HepG2 (cell line): ENCODE measurements around the gene SPTAN1. TPM values are rescaled to one million over a fixed set of nuclear protein-coding genes. Genes with fewer than 3 reads are reported as not detected.

ENCODE experiments used
- ATAC-seq: fragments of 200-7000 bp; cut with Tn5 transposase; 3 replicates; pipeline ENCODE4 v1.9.1; 2020; ENCODE audit warnings: mild to moderate bottlenecking, moderate library complexity
- BruUV-seq: library from RNA; stranded (reverse); fragments of 400-500 nt; replicated peaks from 2 replicates; lab custom pipeline; 2021; lab: Mats Ljungman, UMichigan
- CTCF ChIA-PET: fragments of 300-600 bp; formaldehyde crosslinking; extraction: SDS; loops from one replicate; lab custom pipeline; 2021; ENCODE audit warnings: low total read pairs, inconsistent platforms, low intra/inter-chr PET ratio; lab: Yijun Ruan, JAX
- POLR2A ChIA-PET: fragments of 350-600 bp; sonication (Branson Sonifier 250); formaldehyde crosslinking; loops from one replicate; lab custom pipeline; 2020; ENCODE audit warnings: antibody characterized with exemption, inconsistent platforms; lab: Yijun Ruan, JAX
- DNase-seq: peaks from one replicate; pipeline ENCODE4 v3.0.0-alpha.2; 2015; ENCODE audit warnings: low spot score
- FAIRE-seq: peaks from 3 replicates; lab custom pipeline; 2011; peaks lifted over from hg19 to GRCh38; lab: Jason Lieb, UNC
- H2AFZ ChIP-seq: one replicate; pipeline ENCODE4 v1.6.1; 2011; ENCODE audit warnings: low read length, inconsistent platforms
- H3K27ac ChIP-seq: fragments of 300-600 bp; 3 replicates; pipeline ENCODE4 v1.8.0; 2011; ENCODE audit warnings: mixed run types, mild to moderate bottlenecking, mixed read lengths, low read length, inconsistent platforms; ENCODE audit not compliant: insufficient read depth; ENCODE audit errors: extremely low read length
- H3K27me3 ChIP-seq, 2 experiments: fragments of 200-600 bp in 1 of 2; 2 replicates in 1 of 2; 3 replicates in 1 of 2; pipeline versions ENCODE4 v1.6.0 to v1.8.0; 2011; ENCODE audit warnings: low read length in 2 of 2, mild to moderate bottlenecking in 2 of 2, moderate library complexity in 2 of 2, inconsistent platforms in 1 of 2; ENCODE audit not compliant: insufficient read depth in 2 of 2, control insufficient read depth in 1 of 2
- H3K36me3 ChIP-seq, 2 experiments: fragments of 200-600 bp in 1 of 2; replicated peaks in 1 of 2; 2 replicates in 1 of 2; 3 replicates in 1 of 2; pipeline versions ENCODE4 v1.5.1 to v1.8.0; 2011; ENCODE audit warnings: low read length in 2 of 2, inconsistent platforms in 1 of 2; ENCODE audit not compliant: insufficient read depth in 2 of 2, control insufficient read depth in 1 of 2
- H3K4me1 ChIP-seq: 2 replicates; pipeline ENCODE4 v1.5.1; 2012; ENCODE audit warnings: low read length, inconsistent platforms; ENCODE audit not compliant: insufficient read depth
- H3K4me2 ChIP-seq: 2 replicates; pipeline ENCODE4 v1.6.0; 2011; ENCODE audit warnings: low read depth, low read length, inconsistent platforms
- H3K4me3 ChIP-seq, 3 experiments: fragments of 200-600 bp in 1 of 3; sonication (generic), shearing (Covaris generic) in 1 of 3; replicated peaks in 1 of 3; 2 replicates each; pipeline ENCODE4 v1.5.1; 2011 to 2016; ENCODE audit warnings: low read length in 3 of 3, inconsistent platforms in 2 of 3, low read depth in 2 of 3, mild to moderate bottlenecking in 2 of 3, control low read depth in 1 of 3, mixed read lengths in 1 of 3; ENCODE audit not compliant: insufficient read depth in 1 of 3
- H3K79me2 ChIP-seq: one replicate; pipeline ENCODE4 v1.6.1; 2011; ENCODE audit warnings: low read length, inconsistent platforms; ENCODE audit not compliant: insufficient read depth
- H3K9ac ChIP-seq: 2 replicates; pipeline ENCODE4 v1.6.0; 2011; ENCODE audit warnings: mild to moderate bottlenecking, low read depth, low read length, inconsistent platforms; ENCODE audit not compliant: insufficient read depth
- H3K9me3 ChIP-seq: 2 replicates; pipeline ENCODE4 v1.5.1; 2012; ENCODE audit warnings: mild to moderate bottlenecking, low read length
- H4K20me1 ChIP-seq: 2 replicates; pipeline ENCODE4 v1.6.0; 2011; ENCODE audit warnings: inconsistent platforms, mild to moderate bottlenecking, low read length, moderate library complexity; ENCODE audit not compliant: insufficient read depth
- ARHGAP35 ChIP-seq: sonication (generic); formaldehyde crosslinking; IDR thresholded peaks from 2 replicates; pipeline ENCODE4 v1.9.0; 2022; ENCODE audit warnings: mild to moderate bottlenecking, inconsistent platforms, moderate library complexity, missing genetic modification reagents, borderline replicate concordance
- CC2D1A ChIP-seq: sonication (generic); formaldehyde crosslinking; IDR thresholded peaks from 2 replicates; pipeline ENCODE4 v1.8.1; 2023; ENCODE audit warnings: mild to moderate bottlenecking, missing genetic modification reagents
- CREBL2 ChIP-seq: sonication (generic); formaldehyde crosslinking; IDR thresholded peaks from 2 replicates; pipeline ENCODE4 v1.8.1; 2023; ENCODE audit warnings: missing genetic modification reagents, mild to moderate bottlenecking, borderline replicate concordance
- HMGXB4 ChIP-seq, 2 experiments: sonication (generic) in 1 of 2; formaldehyde crosslinking in 1 of 2; IDR thresholded peaks; 2 replicates each; pipeline versions ENCODE4 v1.4.0 to v1.6.1; 2018 to 2020; ENCODE audit warnings: missing genetic modification reagents in 2 of 2, borderline replicate concordance in 1 of 2, low read depth in 1 of 2, mild to moderate bottlenecking in 1 of 2, missing biosample characterization in 1 of 2
- LBX2 ChIP-seq: sonication (generic); formaldehyde crosslinking; IDR thresholded peaks from 2 replicates; pipeline ENCODE4 v1.5.0; 2020; ENCODE audit warnings: missing genetic modification reagents, mild to moderate bottlenecking, borderline replicate concordance
- MAFG ChIP-seq: sonication (generic); formaldehyde crosslinking; IDR thresholded peaks from 2 replicates; pipeline ENCODE4 v1.5.1; 2020; ENCODE audit warnings: mild to moderate bottlenecking, missing genetic modification reagents
- MTA1 ChIP-seq: sonication (generic); formaldehyde crosslinking; IDR thresholded peaks from 2 replicates; pipeline ENCODE4 v1.4.0; 2020; ENCODE audit warnings: missing genetic modification reagents, mild to moderate bottlenecking, borderline replicate concordance
- PLRG1 ChIP-seq: fragments of 450-650 bp; conservative IDR thresholded peaks from 2 replicates; pipeline ENCODE4 v1.6.1; 2016
- ZXDC ChIP-seq: sonication (generic); formaldehyde crosslinking; IDR thresholded peaks from 2 replicates; pipeline ENCODE4 v1.5.0; 2020; ENCODE audit warnings: mild to moderate bottlenecking, missing genetic modification reagents
- WGBS: methylation state at CpG from one replicate; pipeline ENCODE4 v1.1.6; 2017; ENCODE audit warnings: low lambda C conversion rate; 5-methylcytosine and 5-hydroxymethylcytosine counted together
- in situ Hi-C: cut with HindIII; loops from 2 replicates; pipeline ENCODE4 v1.10.0; 2017; ENCODE audit warnings: low pct_unique_long_range_greater_than_20kb; ENCODE audit not compliant: extremely low pct_ligation_motif_present
- intact Hi-C: fragments of 100-400 bp; cut with micrococcal nuclease; formaldehyde crosslinking; loops from one replicate; pipeline ENCODE4 v1.10.0; 2022; ENCODE audit not compliant: unreplicated experiment
- polyA plus RNA-seq, 8 experiments: library from polyadenylated mRNA; depleted of rRNA in 3 of 8; stranded (reverse) in 7 of 8; unstranded in 1 of 8; fragments of >200 nt; fragmentation: Illumina TruSeq in 4 of 8; extraction: Trizol in 4 of 8; gene quantifications; 2 replicates each; pipeline versions ENCODE4 v1.2.1 to v1.2.3, GENCODE V29; 2011 to 2016; ENCODE audit warnings: low read depth in 4 of 8, missing spikeins in 1 of 8, mixed read lengths in 1 of 8; ENCODE audit not compliant: insufficient read depth in 1 of 8
- total RNA-seq, 5 experiments: library from RNA; depleted of rRNA; stranded (reverse); fragments of >200 nt; fragmentation: Illumina TruSeq; extraction: Trizol; gene quantifications; 2 replicates each; pipeline ENCODE4 v1.2.3, GENCODE V29; 2016; ENCODE audit warnings: low read depth in 1 of 5

The SPTAN1 gene
- total and polyA plus RNA-seq, 2 of the 13 experiments (the other 11 are each of a cell fraction or from before 2014, with no cell fraction given), result 106 to 111 TPM

- FAIRE-seq (no peak), ATAC-seq (no peak), DNase-seq (no peak)
- no peak overlapping the region for H3K4me3 ChIP-seq
- intact Hi-C loops (no loop called here), in situ Hi-C loops (no loop called here)
- no peak overlapping the region for H3K9ac ChIP-seq
- H3K27ac ChIP-seq, result no peak overlapping the region
- no peaks in the 10 kb centered on the region for H3K9me3 ChIP-seq
- H4K20me1 ChIP-seq, result no peaks in the 10 kb centered on the region
- CTCF ChIA-PET, result no interaction called here
- H3K4me1 ChIP-seq, result peaks cover 26% of the 10 kb centered on the region
- TF ChIP-seq CREBL2 (CRISPR knock-in tag) (no peak), LBX2 (CRISPR knock-in tag) (no peak), ZXDC (0 out of 2 replicates have a peak, but pooled peaks have one; percentile 25), MAFG (no peak), CC2D1A (CRISPR knock-in tag) (no peak), HMGXB4 (CRISPR knock-in tag; IDR thresholded peaks at IDR 0.05; ENCODE audit: borderline replicate concordance in 1 of 2, low read depth in 1 of 2) (no peak), PLRG1 (no peak), ARHGAP35 (no peak), MTA1 (CRISPR knock-in tag) (no peak)
- 97% methylated on average over 9 of the region's 9 CpGs for WGBS
- POLR2A ChIA-PET, result no interaction called here
- H3K36me3 ChIP-seq, result peaks cover 19 to 47% of the 10 kb centered on the region in 2 experiments; a peak in 4 of 5 replicates
- no peak overlapping the region for H3K4me2 ChIP-seq
- H3K27me3 ChIP-seq, result no peaks in the 10 kb centered on the region
- H2AFZ ChIP-seq, result no peak overlapping the region
- no TSS peak for BruUV-seq
- no peaks in the 10 kb centered on the region for H3K79me2 ChIP-seq
These were observed 79.2 kb downstream of the SPTAN1 start for GRCh38 chr9:128631636-128632035.
